Keratinocyte (primary cell): ENCODE results near the gene SFXN3. TPM values are rescaled to one million over a fixed set of nuclear protein-coding genes. Genes with fewer than 3 reads are reported as not detected.

Experiments used
- DNase-seq: peaks from one replicate; pipeline ENCODE4 v3.0.0-alpha.2; 2011; ENCODE audit warnings: low read depth, missing footprints, low spot score
- FAIRE-seq: peaks from 2 replicates; lab custom pipeline; 2011; peaks lifted over from hg19 to GRCh38; lab: Jason Lieb, UNC
- H2AFZ ChIP-seq: 2 replicates; pipeline ENCODE4 v1.6.0; 2012; ENCODE audit warnings: low read length, control low read depth, inconsistent platforms; ENCODE audit not compliant: control insufficient read depth
- H3K27ac ChIP-seq: 2 replicates; pipeline ENCODE4 v1.5.1; 2011; ENCODE audit warnings: low read length; ENCODE audit not compliant: control insufficient read depth, insufficient read depth
- H3K27me3 ChIP-seq: 3 replicates; pipeline ENCODE4 v1.6.0; 2011; ENCODE audit warnings: low read length; ENCODE audit not compliant: control insufficient read depth, insufficient read depth; ENCODE audit errors: extremely low read depth
- H3K36me3 ChIP-seq, 2 experiments: 2 replicates in 1 of 2; 3 replicates in 1 of 2; pipeline ENCODE4 v1.5.1; 2011; ENCODE audit warnings: low read length in 2 of 2, mild to moderate bottlenecking in 1 of 2; ENCODE audit not compliant: control insufficient read depth in 2 of 2, insufficient read depth in 2 of 2; ENCODE audit errors: extremely low read depth in 1 of 2
- H3K4me1 ChIP-seq: 3 replicates; pipeline ENCODE4 v1.5.1; 2011; ENCODE audit warnings: low read length; ENCODE audit not compliant: control insufficient read depth, insufficient read depth; ENCODE audit errors: extremely low read depth
- H3K4me2 ChIP-seq: 3 replicates; pipeline ENCODE4 v1.6.0; 2011; ENCODE audit warnings: low read depth, low read length; ENCODE audit not compliant: control insufficient read depth, insufficient read depth; ENCODE audit errors: extremely low read depth
- H3K4me3 ChIP-seq, 3 experiments: fragments of 200-600 bp in 1 of 3; sonication (generic) in 1 of 3; 2 replicates in 2 of 3; 3 replicates in 1 of 3; pipeline ENCODE4 v1.5.1; 2011 to 2016; ENCODE audit warnings: low read length in 3 of 3, mild to moderate bottlenecking in 3 of 3, control low read depth in 2 of 3, inconsistent platforms in 1 of 3, low read depth in 1 of 3, mixed read lengths in 1 of 3, mixed run types in 1 of 3, moderate library complexity in 1 of 3; ENCODE audit not compliant: control insufficient read depth in 2 of 3, insufficient read depth in 2 of 3; ENCODE audit errors: extremely low read depth in 1 of 3
- H3K79me2 ChIP-seq: 2 replicates; pipeline ENCODE4 v1.6.0; 2012; ENCODE audit warnings: low read length; ENCODE audit not compliant: control insufficient read depth, insufficient read depth
- H3K9ac ChIP-seq: 3 replicates; pipeline ENCODE4 v1.6.0; 2011; ENCODE audit warnings: low read length; ENCODE audit not compliant: control insufficient read depth, insufficient read depth; ENCODE audit errors: extremely low read depth
- H3K9me1 ChIP-seq: 3 replicates; pipeline ENCODE4 v1.6.0; 2011; ENCODE audit warnings: low read length; ENCODE audit not compliant: control insufficient read depth, insufficient read depth; ENCODE audit errors: extremely low read depth
- H3K9me3 ChIP-seq: 2 replicates; pipeline ENCODE4 v1.5.1; 2012; ENCODE audit warnings: low read depth, low read length; ENCODE audit not compliant: control insufficient read depth
- H4K20me1 ChIP-seq: 3 replicates; pipeline ENCODE4 v1.6.0; 2011; ENCODE audit warnings: low read length; ENCODE audit not compliant: control insufficient read depth, insufficient read depth; ENCODE audit errors: extremely low read depth
- EZH2 ChIP-seq: IDR thresholded peaks from one replicate; pipeline ENCODE4 v1.6.1; 2012; ENCODE audit warnings: inconsistent platforms, mild to moderate bottlenecking, low read length, moderate library complexity
- dilution Hi-C: fragments of 300-500 bp; cut with MboI; formaldehyde crosslinking; loops from one replicate; pipeline ENCODE4 v1.7.0; 2020; ENCODE audit warnings: low sequenced_read_pairs; ENCODE audit not compliant: extremely low pct_ligation_motif_present
- polyA plus RNA-seq, 5 experiments: library from polyadenylated mRNA; depleted of rRNA in 3 of 5; stranded (reverse) in 3 of 5; stranded (forward) in 1 of 5; unstranded in 1 of 5; fragments of >200 nt; gene quantifications; 1 replicate in 1 of 5; 2 replicates in 3 of 5; 3 replicates in 1 of 5; pipeline versions ENCODE4 v1.2.1 to v1.2.3, GENCODE V29; 2011 to 2012; ENCODE audit warnings: missing spikeins in 2 of 5, low read depth in 1 of 5, low replicate concordance in 1 of 5
- TF ChIP-seq, protein P1 (sequence below), 3 experiments: IDR thresholded peaks in 1 of 3; conservative IDR thresholded peaks in 1 of 3; optimal IDR thresholded peaks in 1 of 3; 2 replicates in 2 of 3; 3 replicates in 1 of 3; pipeline versions ENCODE3 to v1.5.1; 2011; ENCODE audit warnings: low read length in 3 of 3, mild to moderate bottlenecking in 3 of 3, moderate library complexity in 2 of 3, control low read depth in 1 of 3, inconsistent platforms in 1 of 3; ENCODE audit not compliant: insufficient read depth in 2 of 3; ENCODE audit errors: extremely low read depth in 1 of 3

The SFXN3 gene
- polyA plus RNA-seq, 1 donor (not counting 4 experiments of a cell fraction or from before 2014, with no cell fraction given): 77.0 TPM

DNA sequence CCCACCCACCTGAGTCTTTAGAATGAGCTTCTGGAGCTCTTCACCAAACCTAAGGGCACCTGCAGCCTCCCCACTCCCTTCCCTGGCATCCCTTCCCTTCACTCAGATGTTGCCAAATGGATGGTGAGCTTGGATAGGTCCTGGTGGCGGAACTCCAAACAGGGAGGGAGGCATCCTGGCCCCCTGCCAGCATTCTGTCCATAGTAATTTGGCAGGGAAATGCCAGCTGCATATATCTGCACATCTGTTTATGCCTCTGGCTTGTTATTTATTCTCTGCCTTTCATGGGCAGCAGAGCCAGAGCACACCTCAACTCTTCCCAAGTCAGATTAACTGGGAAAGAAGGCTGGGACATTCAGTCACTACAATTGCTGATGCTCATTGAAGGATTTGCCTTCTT lies 48.8 kb downstream of the SFXN3 start:
- H3K9me1 ChIP-seq: no peaks in the 10 kb centered on the region
- peaks cover 27% of the 10 kb centered on the region for H3K27me3 ChIP-seq
- TF ChIP-seq EZH2: no peak
- TF ChIP-seq, protein P1, sequence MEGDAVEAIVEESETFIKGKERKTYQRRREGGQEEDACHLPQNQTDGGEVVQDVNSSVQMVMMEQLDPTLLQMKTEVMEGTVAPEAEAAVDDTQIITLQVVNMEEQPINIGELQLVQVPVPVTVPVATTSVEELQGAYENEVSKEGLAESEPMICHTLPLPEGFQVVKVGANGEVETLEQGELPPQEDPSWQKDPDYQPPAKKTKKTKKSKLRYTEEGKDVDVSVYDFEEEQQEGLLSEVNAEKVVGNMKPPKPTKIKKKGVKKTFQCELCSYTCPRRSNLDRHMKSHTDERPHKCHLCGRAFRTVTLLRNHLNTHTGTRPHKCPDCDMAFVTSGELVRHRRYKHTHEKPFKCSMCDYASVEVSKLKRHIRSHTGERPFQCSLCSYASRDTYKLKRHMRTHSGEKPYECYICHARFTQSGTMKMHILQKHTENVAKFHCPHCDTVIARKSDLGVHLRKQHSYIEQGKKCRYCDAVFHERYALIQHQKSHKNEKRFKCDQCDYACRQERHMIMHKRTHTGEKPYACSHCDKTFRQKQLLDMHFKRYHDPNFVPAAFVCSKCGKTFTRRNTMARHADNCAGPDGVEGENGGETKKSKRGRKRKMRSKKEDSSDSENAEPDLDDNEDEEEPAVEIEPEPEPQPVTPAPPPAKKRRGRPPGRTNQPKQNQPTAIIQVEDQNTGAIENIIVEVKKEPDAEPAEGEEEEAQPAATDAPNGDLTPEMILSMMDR (optimal IDR thresholded peaks at IDR 0.05 in 1 of 3, IDR thresholded peaks at IDR 0.05 in 1 of 3, conservative IDR thresholded peaks at IDR 0.05 in 1 of 3; ENCODE audit: extremely low read depth in 1 of 3, insufficient read depth in 2 of 3, low read length in 3 of 3): no peak
- no peak overlapping the region for H3K9ac ChIP-seq
- H3K79me2 ChIP-seq: no peaks in the 10 kb centered on the region
- H3K9me3 ChIP-seq: no peaks in the 10 kb centered on the region
- no peak for FAIRE-seq
- dilution Hi-C loops: no loop called here
- H4K20me1 ChIP-seq: no peaks in the 10 kb centered on the region
- H2AFZ ChIP-seq: no peak overlapping the region
- no peak for DNase-seq
- no peaks in the 10 kb centered on the region for H3K36me3 ChIP-seq
- H3K4me3 ChIP-seq: no peak overlapping the region
- H3K4me2 ChIP-seq: no peak overlapping the region
- H3K4me1 ChIP-seq: peaks cover 3% of the 10 kb centered on the region
- H3K27ac ChIP-seq: no peak overlapping the region

DNA sequence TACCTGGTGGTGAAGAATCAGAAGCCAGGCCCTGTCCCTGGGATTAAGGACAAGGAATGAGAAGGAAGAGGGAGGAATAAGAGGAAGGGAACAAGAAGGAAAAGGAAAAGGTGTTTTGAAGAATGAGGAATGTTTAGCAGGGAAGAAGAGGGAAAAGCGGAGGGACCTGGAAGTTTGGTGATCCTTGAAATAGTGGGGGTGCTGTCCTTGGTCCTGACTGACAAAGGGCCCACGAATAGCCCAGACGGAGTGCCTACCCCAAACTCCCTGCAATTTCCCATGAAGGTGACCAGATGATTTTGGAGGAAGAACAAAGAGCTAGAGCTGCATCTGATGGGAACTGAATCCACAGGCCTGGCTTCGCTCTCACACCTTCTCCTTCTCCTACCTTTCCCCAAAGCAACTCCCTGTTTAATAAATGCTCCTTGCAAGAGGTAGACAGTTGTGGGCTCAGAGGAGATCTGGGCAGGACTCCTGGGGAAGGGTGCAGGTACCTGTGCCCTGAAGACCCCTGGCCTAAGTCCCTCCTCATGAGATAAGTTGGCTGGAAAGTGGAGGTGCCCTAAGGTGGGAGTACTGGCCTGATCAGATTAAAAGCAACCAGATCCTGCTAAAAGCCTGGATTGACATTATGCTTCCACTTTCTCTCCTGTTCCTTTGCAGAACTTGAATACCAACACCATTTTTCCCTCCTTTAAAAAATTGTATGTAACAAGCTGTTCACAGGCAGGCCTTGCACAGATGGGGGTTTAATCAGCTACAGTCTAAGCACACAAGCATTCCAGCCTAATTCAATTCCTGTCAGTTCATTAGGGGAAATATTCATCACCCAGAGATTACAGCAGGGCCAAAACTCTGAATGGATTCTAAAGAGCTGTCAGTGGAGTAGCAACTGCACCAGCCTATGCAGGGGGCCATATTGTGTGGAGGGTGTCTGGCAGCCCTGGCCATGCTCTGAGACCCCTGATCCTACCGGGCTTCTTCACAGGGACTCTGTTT lies 50.2 kb downstream of the SFXN3 start:
- Histone ChIP-seq H3K9me3 (no peaks in the 10 kb centered on the region), H2AFZ (no peak overlapping the region), H3K27ac (no peak overlapping the region), H3K4me1 (peaks cover 9% of the 10 kb centered on the region), H3K36me3 (no peaks in the 10 kb centered on the region), H3K27me3 (peaks cover 17% of the 10 kb centered on the region), H3K79me2 (no peaks in the 10 kb centered on the region), H3K9me1 (no peaks in the 10 kb centered on the region), H3K9ac (no peak overlapping the region), H4K20me1 (no peaks in the 10 kb centered on the region), H3K4me2 (no peak overlapping the region), H3K4me3 (no peak overlapping the region)
- FAIRE-seq: peak; percentile 83
- no peak for DNase-seq
- TF ChIP-seq, protein P1 (optimal IDR thresholded peaks at IDR 0.05 in 1 of 3, IDR thresholded peaks at IDR 0.05 in 1 of 3, conservative IDR thresholded peaks at IDR 0.05 in 1 of 3; ENCODE audit: extremely low read depth in 1 of 3, insufficient read depth in 2 of 3, low read length in 3 of 3): no peak
- no peak for TF ChIP-seq EZH2
- dilution Hi-C loops: no loop called here
